ENCODE measurements around the gene RERE.

The RERE gene

DNA sequence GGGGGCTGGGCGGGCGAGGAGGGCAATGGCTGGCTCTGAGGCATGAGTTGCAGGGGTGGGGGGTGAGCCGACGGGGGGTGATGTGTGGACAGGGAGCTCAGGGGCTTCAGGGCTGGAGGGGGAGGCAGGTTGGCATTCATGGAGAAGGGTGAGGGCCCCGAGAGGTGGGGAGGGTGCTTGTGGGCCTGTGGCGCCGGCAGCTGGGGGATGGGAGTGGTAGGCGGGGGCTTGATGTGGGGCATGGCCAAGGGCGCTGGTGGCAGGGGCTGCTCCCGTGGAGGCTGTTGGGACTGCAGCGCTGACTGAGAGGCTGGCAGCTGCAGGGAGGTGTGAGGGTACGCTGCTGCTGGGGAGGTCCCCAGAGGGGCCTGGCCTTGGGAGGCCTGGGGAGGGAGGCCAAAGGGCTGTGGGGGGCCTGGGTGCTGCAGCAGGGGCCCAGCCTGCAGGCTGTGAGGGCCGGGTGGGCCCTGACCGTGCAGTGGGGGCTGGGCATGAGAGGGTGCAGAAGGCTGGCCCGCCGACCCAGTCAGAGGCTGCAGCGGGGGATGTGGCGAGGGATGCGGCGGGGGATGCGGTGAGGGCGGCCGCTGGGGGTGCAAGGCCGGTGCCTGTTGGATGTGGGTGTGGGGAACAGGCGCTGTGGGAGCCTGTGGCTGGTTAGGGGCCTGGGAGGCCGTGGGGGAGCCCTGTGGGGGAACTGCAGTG lies 456.8 kb downstream of the RERE start:
- DNase-seq (ENCODE audit: low read depth): no peak
- in situ Hi-C loops (cut with HindIII; ENCODE audit: low sequenced_read_pairs): no loop called here
- TF ChIP-seq, protein P1, sequence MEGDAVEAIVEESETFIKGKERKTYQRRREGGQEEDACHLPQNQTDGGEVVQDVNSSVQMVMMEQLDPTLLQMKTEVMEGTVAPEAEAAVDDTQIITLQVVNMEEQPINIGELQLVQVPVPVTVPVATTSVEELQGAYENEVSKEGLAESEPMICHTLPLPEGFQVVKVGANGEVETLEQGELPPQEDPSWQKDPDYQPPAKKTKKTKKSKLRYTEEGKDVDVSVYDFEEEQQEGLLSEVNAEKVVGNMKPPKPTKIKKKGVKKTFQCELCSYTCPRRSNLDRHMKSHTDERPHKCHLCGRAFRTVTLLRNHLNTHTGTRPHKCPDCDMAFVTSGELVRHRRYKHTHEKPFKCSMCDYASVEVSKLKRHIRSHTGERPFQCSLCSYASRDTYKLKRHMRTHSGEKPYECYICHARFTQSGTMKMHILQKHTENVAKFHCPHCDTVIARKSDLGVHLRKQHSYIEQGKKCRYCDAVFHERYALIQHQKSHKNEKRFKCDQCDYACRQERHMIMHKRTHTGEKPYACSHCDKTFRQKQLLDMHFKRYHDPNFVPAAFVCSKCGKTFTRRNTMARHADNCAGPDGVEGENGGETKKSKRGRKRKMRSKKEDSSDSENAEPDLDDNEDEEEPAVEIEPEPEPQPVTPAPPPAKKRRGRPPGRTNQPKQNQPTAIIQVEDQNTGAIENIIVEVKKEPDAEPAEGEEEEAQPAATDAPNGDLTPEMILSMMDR (IDR thresholded peaks at IDR 0.05; ENCODE audit: low read depth, low read length, missing control alignments): no peak
- H3K4me3 ChIP-seq (ENCODE audit: low read depth, low read length): no peak overlapping the region

DNA sequence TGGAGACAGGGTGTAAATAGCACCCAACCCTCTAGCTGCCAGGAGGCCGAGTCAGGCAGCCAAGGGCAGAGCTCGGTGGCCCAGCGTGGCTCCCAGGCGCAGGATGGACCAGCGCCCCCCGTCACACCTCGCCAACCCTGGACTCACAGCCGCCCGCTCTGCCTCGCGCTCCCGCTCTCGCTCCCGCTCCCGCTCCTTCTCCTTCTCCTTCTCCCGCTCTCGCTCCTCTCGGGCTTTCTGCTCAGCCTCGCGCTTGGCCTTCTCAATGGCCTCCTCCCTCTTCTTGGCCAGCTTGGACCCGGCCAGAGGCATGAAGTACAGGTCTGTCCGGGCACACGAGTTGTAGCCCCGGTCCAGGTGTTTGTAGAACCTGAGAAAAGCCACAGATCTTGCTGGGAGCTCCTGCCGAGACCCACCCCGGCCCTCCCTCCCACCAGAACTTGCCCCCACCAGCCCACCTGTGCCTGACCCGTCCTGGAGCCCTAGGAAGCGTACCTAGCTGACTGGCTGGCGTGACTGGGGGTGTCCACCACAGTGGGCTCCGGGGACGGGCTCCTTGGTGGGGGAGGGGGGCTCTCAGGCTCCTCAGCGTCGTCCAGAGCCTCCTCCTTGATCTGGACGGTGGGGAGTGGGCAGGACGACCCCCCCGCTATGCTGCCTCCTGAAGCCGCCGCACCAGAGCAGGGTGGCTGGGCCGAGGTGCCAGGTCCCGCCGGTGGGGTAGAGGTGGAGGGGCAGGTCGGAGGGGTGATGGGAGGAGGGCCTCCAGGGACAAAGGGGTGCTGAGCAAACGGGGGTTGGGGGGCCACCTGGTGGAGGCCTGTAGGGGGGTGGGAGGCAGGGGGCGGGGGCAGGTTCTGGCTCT lies 457.6 kb downstream of the RERE start:
- no peak overlapping the region for H3K4me3 ChIP-seq (ENCODE audit: low read depth, low read length)
- in situ Hi-C loops (cut with HindIII; ENCODE audit: low sequenced_read_pairs): no loop called here
- TF ChIP-seq, protein P1 (IDR thresholded peaks at IDR 0.05; ENCODE audit: low read depth, low read length, missing control alignments): no peak
- DNase-seq (ENCODE audit: low read depth): no peak

DNA sequence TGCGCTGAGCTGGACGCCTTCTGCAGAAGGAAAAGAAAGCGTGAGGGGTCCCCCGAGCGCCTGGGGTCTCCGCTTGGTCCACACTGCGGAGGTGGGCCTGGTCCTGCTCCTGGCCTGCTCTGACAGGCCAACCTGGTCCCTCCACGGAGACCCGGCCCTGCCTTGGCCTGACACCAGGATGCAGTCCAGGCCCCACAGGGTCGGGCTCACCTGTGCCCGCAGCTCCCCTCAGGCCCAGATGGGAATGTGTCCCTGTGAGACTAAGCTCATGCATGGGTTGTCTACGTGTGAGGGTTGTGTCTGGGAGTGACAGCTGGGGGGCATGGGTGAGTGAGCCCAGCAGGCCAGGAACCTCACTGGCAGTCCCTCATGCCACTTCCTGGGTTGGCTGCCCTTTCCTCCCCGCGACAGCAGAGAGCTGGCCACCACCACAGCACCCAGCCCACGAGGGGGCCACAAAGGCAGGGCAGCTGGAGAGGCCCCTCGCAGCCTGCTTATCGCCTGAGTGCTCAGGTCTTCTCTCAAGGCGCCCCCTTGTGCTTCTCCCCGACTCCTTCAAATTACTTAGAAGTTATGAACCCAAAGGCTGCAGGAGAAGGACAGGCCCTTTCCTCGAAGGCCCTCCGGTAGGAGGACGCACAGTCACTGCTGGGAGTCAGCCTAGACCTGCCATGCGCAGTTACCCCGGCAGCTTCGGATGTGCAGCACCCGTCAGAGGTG lies 458.4 kb downstream of the RERE start:
- TF ChIP-seq, protein P1 (IDR thresholded peaks at IDR 0.05; ENCODE audit: low read depth, low read length, missing control alignments): peak; percentile 5
- DNase-seq (ENCODE audit: low read depth): no peak
- H3K4me3 ChIP-seq (ENCODE audit: low read depth, low read length): no peak overlapping the region
- in situ Hi-C loops (cut with HindIII; ENCODE audit: low sequenced_read_pairs): no loop called here

DNA sequence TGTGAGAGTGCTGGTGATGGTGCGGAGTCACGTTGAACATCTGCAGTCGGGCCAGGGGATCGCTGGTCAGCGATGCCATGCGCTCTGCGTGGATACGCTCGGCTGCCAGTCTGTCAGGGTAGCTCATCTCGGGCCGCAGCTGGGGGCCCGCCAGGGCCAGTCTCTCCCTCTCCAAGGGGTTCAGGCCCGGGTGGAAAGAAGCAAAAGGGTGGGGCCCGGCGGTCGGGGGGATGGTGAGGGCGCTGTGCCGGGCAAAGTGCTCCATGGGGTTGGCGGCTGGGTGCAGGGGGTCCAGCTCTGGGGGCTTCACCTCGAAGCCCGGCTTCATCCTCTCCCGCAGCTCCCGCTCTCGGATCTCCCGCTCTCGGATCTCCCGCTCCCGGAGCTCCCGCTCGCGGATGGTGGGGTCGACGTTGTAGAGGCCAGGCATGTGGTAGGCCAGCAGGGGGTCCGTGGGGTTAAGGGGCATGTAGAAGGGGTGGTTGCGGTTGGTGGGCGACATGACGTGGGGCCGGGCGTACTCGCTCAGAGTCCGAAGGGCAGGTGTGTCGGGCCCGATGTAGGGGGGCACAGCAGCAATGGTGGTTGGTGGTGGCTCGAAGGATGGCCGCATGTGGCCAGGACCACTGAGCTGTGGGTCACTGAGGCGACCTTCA lies 459.1 kb downstream of the RERE start:
- H3K4me3 ChIP-seq (ENCODE audit: low read depth, low read length): no peak overlapping the region
- in situ Hi-C loops (cut with HindIII; ENCODE audit: low sequenced_read_pairs): no loop called here
- DNase-seq (ENCODE audit: low read depth): no peak
- TF ChIP-seq, protein P1 (IDR thresholded peaks at IDR 0.05; ENCODE audit: low read depth, low read length, missing control alignments): no peak

DNA sequence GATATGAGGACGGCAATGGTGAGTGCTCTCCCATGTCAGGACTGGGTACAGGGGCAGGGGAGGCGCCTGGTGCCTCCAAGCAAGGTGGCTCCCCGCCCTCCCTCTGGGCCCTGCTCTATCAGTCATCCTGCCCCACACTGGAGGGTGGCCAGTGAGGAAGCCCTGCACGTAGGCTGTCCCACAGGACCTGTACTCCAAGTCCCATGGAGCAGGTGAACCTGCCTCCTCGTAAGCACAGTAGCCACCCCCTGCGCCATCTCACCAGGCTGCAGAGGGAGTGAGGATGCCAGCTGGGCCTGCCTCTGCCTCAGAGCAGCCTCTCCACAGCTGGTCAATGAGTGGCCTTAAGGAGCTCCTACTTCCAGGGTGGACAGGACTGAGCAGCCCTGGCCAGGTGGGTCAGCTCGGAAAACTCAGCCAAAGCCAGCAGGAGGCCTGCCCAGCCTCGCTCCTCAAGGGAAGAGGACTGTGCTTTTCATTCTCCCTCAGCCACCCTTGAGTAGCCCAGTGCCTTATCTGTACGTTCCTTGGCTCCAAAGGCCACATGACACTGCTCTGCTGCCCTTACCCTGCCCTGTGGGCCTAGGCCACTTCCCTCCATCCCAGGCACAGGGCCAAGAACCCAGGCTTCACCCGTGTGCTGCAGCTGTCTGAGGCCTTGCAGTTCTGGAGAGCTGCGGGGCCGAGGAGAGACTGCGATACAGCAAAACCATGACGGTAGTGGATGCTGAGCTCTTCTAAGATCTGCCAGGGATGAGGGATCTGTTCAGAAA lies 459.9 kb downstream of the RERE start:
- no peak overlapping the region for H3K4me3 ChIP-seq (ENCODE audit: low read depth, low read length)
- in situ Hi-C loops (cut with HindIII; ENCODE audit: low sequenced_read_pairs): no loop called here
- TF ChIP-seq, protein P1 (IDR thresholded peaks at IDR 0.05; ENCODE audit: low read depth, low read length, missing control alignments): no peak
- DNase-seq (ENCODE audit: low read depth): no peak
